GM19193 (cell line): ENCODE measurements around the gene OPRL1.

Experiments used
- POLR2A ChIP-seq: IDR thresholded peaks from 4 replicates; pipeline ENCODE4 v1.6.1; 2011; ENCODE audit not compliant: insufficient read depth, insufficient read length; ENCODE audit errors: extremely low read depth

The OPRL1 gene

DNA sequence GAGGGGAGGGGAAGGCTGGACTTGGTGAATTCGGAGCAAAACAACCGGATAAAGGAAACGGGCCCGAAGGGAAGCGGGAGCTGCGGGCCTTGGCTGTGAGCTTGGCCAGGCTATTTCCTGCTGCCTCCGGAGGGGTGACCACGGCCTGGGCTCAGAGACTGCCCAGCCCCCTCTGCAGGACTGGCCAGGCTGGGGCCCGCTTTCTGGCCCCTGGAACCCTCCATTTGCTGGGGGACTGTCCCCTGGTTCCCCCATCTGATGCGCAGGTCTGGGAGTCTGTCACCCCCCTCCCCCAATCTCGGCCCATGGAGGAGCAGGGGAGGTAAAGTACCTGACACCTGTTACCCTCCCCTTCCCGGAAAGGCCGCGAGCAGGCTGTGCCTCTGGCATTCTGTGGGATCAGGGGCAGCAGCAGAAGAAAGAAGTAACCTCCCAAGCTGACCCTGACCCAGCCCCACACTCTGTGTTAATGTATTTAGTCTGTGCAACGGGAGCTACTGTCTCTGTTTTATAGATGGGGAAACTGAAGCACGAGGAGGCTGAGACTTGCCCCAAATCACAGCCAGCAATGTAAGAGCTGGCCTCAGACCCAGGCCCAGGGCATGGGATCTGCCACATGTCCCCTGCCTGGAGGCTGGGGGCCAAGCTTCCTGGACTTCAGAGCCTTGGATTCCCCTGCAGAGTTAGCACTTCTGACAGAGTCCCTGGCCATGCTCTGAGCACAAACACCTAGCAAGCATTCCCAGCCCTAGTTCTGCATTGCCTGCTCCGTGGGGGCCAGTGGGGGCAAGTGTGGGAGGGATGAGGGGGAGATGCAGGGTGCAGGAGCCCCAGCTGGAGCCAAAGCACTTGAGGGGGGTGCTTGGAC lies 40.4 kb upstream of the OPRL1 start:
- no peak for TF ChIP-seq POLR2A

DNA sequence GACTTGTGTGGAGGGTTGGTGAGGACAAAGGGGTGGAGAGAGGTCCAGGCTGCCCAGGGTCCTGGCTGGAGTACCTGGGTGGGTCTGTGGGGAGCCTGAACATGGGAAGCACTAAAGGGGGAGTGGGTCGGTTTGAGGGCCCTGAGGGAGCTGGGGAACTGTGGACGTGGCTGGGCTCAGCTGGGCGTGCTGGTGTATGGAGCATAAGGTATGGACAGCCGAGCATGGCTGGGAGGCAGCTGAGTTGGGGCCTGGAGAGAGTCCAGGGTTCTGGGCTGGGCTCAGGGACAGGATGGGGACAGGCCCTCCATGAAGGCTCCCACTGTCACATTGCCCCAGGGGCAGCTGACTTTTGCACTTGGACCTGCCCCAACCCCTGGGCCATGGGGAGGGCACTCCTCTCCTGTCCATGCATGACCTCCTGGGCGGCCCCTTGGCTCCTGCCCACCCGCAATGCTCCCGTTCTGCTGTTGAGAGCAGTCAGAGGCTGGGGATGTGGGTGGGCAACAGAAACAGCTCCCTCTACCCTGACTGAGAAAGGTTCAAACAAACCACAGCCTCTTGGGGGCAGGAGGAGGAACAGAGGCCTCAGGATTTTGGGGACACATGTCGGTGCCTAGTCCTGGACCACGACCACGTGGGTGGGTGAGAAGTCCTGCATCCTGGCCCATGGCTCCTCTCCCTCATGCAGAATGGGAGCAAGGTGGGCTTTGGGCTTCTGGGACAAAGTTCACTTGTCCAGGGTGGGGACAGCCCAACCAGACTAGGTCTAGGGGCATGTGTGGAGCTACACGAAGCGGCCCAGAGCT lies 39.4 kb upstream of the OPRL1 start:
- no peak for TF ChIP-seq POLR2A

DNA sequence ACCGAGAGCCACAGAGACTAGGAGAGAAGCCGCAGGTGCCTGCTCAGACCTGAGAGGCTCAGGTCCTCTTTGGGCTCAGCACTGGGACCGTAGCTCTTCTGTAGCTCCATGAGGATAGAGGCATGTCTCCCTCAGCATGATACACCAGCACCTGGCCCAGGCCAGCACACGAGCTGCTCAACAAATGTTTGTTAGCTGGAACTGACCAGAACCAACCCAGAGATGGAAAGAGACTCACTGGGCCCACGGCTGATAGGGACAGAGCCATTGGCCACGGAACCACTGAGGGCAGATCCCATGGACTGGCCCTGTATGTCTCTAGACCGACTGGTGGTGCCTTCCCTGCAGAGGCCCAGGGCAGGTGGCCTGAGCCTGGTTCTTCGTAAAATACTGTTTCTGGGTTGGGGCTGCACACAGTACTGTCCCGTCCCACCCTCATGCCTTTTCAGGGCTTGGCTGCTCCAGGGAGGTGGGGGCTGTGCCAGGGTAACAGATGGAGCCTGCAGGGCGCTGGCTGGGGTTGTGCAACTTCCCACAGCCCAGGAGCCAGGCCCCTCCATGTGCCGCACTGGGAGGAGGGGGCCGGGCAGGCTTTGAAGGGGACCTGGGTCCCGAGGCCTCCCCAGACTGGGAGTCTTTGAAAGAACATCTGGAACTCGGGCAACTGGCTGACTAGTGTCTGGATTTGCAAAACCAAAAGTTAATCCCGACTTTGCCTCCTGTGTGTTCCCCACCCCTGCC lies 38.7 kb upstream of the OPRL1 start:
- no peak for TF ChIP-seq POLR2A

DNA sequence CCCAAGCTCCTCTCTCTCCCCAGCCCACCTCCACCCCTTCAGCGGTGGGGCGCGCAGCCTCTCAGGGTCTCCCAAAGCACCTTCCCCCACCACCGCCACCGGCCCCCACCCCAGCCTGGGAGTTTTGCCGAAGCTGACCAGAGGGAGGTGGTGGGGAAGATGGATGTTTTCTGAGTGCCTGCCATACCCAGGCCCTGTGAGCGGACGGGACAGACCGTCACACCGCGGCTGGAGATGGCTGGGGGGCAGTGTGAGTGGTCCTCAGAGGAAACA lies 38.2 kb upstream of the OPRL1 start:
- no peak for TF ChIP-seq POLR2A

DNA sequence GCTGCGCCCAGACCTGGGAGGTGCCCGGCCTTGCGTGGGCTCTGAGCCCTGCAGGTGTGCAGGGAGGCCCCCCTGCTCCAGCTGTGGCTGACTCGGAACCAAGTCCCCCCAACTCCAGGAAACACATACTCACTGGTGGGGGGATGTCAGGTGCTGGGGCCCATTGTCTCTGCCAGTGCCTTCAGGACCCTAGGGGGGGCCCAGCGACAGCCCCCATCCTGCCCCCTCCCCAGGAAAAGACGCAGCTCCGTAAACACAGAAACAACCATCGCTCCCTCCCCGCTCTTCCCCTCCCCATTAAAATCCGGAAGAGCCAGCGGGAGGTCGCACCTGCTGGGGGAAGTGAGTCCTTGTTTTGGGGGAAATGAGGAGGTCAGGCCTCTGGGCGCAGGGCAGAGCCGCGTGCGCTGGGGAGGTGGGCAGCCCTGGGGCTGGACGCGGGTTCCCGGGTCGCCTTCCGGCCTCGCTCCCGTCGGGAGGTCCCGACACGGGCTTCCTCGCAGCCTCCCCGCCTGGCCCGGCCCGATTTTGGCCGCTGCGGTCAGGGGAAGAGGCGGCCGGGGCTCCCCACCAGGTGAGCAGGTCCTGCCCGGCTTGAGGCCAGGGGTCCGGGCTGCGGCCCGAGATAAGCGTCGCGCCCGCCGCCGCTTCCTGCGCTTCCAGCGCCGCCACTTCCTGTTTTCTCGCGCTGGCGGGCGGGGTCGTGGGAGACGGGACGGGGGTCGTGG lies 37.7 kb upstream of the OPRL1 start:
- peak; percentile 40 for TF ChIP-seq POLR2A

- no peak for TF ChIP-seq POLR2A
These were observed 36.1 kb upstream of the OPRL1 start for GRCh38 chr20:64043768-64044167.

DNA sequence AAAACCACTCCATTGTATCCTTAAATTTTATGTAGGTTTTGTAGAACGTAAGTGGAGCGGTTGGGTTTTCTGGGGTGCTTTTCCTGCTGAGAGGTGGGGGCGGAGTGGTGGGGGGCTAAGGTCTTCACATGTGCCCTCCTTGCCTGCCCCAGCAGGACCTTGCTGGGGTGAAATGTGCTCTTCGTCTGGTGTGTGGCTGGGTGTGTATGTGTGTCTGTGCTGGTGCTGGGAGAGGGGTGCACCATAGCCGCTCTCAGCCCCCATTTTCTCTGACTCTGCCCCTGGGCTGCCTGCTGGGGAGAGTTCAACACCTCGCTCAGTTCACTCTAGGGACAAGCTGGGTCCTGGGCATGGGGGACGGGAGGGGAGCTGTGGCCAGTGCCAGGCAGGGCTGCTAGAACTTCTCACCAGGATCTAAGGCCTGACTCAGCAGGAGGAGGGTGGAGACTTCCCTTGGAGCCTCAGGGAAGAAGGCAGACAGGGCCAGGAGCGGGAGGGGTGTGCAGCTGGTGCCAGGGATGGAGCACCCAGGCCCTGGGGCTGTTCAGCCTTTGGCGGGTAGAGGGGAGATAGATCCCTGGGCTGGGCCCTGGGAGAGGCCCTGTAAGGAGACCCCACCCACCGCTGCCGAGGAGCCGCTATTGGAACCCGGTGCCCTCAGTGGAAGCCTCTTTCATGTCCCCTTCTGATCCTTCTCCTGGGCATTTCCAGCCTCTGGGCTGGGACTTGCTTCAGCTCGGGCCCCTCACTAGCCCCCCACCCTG lies 35.2 kb upstream of the OPRL1 start:
- TF ChIP-seq POLR2A = no peak

DNA sequence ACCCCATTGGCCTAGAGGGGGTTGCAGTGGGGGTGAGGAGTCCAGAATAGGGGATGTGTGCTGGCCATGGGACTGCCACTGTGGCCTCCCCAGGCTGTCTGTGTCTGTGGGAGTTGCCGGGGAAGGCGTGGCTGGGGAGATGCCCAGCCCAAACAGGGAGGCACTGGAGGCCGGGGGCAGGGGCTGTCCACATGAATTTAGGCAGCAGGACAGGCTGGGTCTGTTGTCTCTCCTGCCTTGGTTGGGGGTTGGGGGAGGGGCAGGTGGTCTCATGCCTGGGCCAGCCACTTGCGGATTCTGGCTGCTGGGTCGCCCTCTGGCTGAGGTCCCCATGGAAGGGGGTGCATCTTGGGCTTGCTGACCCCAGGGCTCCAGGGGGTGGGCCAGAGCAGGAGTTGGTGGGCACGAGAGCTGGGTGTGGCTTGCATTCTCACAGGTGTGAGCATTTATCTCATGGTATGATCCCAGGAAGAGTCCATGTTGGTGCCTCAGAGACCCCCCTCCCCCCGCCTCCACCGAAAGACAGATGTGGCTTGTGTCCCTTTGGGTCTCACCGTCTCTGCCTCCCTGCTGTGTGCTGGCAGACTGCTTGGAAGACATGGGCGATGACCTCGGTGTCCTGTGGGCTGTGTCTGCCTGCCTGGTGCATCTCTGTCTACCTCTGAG lies 34.4 kb upstream of the OPRL1 start:
- TF ChIP-seq POLR2A = no peak

GRCh38 chr20:64047046-64047389 lies 32.9 kb upstream of the OPRL1 start:
- no peak for TF ChIP-seq POLR2A

DNA sequence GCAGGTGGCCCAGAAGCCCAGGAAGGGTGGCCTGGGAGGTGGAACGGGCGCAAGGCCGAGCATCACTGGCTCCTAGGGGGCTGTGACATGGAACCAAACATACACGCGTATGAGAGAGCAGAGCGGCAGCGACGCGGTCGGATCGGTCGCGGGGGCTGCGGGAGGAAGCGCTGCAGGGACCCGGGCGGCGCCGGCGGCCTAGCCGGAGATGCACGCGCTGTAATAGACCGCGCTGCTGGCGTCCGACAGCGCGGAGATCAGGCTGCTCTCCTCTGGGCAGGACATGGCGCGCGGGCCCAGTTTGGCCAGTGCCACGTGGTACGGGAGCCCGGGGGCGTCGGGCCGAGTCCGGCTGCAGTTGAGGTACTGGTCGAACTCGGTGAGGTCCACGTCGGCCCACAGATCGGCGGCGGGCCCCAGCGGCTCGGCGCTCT lies 31.9 kb upstream of the OPRL1 start:
- TF ChIP-seq POLR2A = no peak

GRCh38 chr20:64048402-64049044 lies 31.4 kb upstream of the OPRL1 start:
- TF ChIP-seq POLR2A = no peak

DNA sequence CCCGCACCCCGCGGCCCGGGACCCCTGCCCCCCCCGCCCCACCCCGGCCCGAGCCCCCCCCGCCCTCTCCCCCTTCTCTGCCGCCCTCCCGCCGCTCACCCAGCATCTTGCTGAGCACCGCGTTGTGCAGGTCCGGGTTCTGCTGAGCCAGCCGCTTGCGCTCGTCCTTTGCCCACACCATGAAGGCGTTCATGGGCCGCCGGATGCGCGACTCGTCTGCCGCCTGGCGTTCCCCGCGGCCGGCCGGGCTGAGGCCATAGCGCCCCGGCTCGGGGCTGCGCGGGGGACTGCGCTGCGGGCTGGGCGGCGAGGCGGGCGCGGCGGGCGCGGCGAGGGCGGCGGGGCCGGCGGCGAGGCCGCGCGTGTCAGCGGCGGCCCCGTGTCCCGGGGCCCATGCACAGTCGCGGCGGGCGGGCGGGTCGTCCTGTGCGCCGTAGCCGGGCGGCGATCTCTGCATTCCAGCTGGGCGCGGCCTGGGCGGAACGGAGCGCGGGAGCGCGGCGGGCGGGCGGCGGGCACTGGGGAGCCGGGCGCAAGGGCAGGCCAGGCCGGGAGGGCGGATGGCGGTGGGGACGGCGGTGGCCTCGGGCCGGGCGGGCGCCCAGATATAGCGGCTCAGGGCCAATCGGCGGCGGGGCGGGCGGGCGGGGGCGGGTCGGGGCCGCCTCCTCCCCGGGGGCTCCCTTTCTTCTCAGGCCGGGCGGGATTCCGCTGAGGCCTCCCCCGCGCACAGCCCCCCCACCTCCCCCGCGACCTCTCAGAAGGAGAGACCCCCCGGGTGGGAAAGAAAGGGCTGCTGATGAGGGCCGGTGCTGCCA lies 30.6 kb upstream of the OPRL1 start, which contains the start of gene SOX18:
Gene SOX18, minus strand, starts transcription at position 580 of the 818 bp plus-strand sequence. Its CDS starts 123 bp downstream, at position 457.
- no peak for TF ChIP-seq POLR2A

GRCh38 chr20:64049878-64050260 lies 30.0 kb upstream of the OPRL1 start:
- TF ChIP-seq POLR2A = no peak
